GM12873 (cell line): Measurements from ENCODE around the gene FPR1.

ENCODE experiments used
- TF ChIP-seq, protein P1 (sequence below): IDR thresholded peaks from 2 replicates; pipeline ENCODE4 v1.5.1; 2012; ENCODE audit warnings: low read depth, mild to moderate bottlenecking, moderate library complexity, low read length, control low read depth; ENCODE audit not compliant: insufficient read depth; ENCODE audit errors: missing control alignments

The FPR1 gene

DNA sequence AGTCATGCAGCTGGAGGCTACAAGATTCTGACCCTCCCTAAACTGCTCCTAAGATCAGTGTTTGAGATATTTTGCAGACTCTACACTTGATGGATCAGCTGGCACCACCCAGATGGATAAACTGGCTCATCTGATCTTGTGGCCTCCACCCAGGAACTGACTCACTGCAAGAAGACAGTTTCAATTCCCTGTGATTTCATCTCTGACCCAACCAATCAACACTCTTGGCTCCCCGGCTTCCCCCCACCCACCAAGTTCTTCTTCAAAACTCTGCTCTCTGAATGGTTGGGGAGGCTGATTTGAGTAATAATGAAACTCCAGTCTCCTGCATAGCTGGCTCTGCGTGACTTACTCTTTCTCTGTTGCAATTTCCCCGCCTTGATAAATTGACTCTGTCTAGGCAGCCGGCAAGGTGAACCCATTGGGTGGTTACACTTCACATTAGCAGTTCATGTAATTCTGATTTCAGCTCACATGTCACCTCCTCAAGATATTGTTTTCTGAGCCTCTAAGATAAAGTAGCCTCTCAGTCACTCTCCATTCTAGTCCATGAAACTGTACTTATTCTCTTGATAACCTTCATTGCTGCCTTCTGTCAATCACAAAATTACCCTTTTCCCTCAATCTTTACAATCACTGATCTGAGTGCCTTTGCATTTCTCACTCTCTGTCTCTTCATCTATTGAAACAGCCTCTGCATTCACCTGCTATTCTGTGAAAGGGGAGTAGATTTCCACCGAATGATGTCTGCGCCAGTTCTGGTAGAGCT, 33.4 kb upstream of the FPR1 start:
- TF ChIP-seq, protein P1, sequence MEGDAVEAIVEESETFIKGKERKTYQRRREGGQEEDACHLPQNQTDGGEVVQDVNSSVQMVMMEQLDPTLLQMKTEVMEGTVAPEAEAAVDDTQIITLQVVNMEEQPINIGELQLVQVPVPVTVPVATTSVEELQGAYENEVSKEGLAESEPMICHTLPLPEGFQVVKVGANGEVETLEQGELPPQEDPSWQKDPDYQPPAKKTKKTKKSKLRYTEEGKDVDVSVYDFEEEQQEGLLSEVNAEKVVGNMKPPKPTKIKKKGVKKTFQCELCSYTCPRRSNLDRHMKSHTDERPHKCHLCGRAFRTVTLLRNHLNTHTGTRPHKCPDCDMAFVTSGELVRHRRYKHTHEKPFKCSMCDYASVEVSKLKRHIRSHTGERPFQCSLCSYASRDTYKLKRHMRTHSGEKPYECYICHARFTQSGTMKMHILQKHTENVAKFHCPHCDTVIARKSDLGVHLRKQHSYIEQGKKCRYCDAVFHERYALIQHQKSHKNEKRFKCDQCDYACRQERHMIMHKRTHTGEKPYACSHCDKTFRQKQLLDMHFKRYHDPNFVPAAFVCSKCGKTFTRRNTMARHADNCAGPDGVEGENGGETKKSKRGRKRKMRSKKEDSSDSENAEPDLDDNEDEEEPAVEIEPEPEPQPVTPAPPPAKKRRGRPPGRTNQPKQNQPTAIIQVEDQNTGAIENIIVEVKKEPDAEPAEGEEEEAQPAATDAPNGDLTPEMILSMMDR: no peak

DNA sequence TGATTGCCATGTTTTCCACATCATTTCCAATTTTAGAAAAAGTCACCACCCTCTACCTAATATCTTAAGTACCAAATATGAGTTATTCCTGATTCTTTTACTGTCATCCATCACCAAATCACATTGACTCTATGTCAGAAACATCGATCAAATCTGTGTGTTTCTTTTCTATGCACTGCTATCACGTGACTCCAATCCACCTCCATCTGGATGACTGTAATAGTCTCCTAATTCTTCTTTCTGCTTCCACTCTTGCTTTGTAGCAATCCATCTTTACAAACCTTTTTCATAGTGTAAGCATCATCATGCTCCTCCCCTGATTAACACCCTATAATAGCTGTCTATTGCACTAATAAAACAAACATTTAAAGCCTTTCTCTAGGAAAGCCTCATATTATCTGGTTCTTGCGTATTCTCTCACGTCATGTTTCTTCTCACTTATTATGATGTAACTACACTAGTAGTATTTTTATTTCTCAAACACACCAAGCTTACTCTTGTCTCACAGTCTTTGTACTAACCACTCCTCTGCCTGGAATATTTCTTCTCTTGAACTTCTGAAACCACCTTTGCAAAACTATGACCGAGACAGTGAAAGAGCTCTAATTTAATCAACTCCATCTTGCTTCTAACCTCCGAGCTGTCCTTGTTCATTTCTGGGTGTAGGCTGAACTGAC, 32.6 kb upstream of the FPR1 start:
- TF ChIP-seq, protein P1: no peak

DNA sequence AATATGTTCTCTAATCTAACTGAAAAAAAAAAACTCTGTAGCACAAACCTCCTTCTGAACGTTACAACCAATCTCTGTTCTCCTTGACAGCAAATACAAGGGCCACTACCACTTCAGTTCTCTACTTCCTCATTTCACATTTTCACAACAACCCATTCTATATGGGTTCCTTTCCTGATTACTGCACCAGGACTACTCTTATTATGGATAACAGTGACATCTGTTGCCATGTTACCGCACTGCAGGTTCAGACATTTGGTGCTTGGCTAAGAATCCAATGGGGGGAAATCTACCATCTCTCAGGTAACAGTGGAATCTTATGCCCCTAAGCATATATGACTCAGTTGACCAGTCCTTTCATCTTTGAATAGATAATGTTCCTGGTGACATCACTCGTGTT, 31.7 kb upstream of the FPR1 start:
- TF ChIP-seq, protein P1: peak; percentile 15

DNA sequence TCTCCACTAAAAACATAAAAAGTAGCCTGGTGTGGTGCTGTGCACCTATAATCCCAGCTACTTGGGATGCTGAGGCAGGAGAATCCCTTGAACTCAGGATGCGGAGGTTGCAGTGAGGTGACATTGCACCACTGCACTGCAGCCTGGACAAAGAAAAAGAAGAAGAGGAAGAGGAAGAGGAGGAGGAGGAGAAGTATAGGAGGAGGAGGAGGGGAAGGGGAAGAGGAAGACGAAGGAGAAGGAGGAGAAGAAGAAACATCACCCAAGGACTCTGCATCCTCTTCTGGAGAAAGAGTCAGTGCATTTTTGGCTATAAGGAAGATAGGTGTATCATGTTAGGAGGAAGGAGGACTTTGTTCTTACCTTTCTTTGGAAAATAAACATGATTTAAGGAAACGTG, 30.3 kb upstream of the FPR1 start:
- TF ChIP-seq, protein P1: no peak

GRCh38 chr19:51780270-51780669, 28.6 kb upstream of the FPR1 start:
- TF ChIP-seq, protein P1: no peak

- TF ChIP-seq, protein P1: no peak
Observed at GRCh38 chr19:51779703-51780102, 28.0 kb upstream of the FPR1 start.

DNA sequence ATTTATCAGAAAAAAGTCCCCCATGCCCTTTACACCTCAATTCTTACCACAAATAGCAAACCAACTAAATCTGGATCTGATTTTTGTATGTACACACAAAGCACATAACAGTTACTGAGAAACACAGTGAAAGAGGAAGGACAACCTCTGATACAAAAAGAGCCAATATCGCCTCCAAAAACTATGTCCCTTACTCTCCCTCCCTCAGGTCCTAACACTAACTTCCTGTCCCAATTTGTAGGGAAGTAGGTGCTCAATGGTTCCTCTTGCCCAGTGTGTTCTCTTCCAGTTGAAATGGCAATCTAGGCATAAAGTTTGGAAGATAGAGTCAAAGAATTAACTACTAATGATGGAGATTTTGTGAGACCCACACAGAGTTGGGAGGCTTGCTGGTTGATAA, 27.5 kb upstream of the FPR1 start:
- TF ChIP-seq, protein P1: no peak
